Mesenchymal stem cell (in vitro differentiated cells and primary cell): Measurements from ENCODE around the gene SAA1.

Experiments
- DNase-seq: peaks from one replicate; pipeline ENCODE4 v3.0.0-alpha.2; 2013
- H2AFZ ChIP-seq: one replicate; pipeline ENCODE4 v1.6.1; 2013; ENCODE audit warnings: low read depth, mild to moderate bottlenecking, control low read depth, inconsistent platforms, low read length, moderate library complexity
- H2AK5ac ChIP-seq: 2 replicates; pipeline ENCODE4 v1.6.1; 2013; ENCODE audit warnings: low read length, moderate library complexity, mild to moderate bottlenecking, inconsistent platforms; ENCODE audit not compliant: severe bottlenecking
- H2BK120ac ChIP-seq: one replicate; pipeline ENCODE4 v1.6.1; 2013; ENCODE audit warnings: low read depth, mild to moderate bottlenecking, inconsistent platforms, low read length, moderate library complexity
- H2BK12ac ChIP-seq, 2 experiments: one replicate each; pipeline ENCODE4 v1.6.1; 2013; ENCODE audit warnings: inconsistent platforms in 2 of 2, low read length in 2 of 2, mild to moderate bottlenecking in 2 of 2, moderate library complexity in 2 of 2, control low read depth in 1 of 2
- H2BK15ac ChIP-seq: one replicate; pipeline ENCODE4 v1.6.1; 2013; ENCODE audit warnings: mild to moderate bottlenecking, low read depth, inconsistent platforms; ENCODE audit not compliant: poor library complexity, severe bottlenecking
- H2BK5ac ChIP-seq: 2 replicates; pipeline ENCODE4 v1.6.1; 2013; ENCODE audit warnings: low read depth, mild to moderate bottlenecking, low read length, control low read depth, inconsistent platforms; ENCODE audit not compliant: poor library complexity, severe bottlenecking
- H3K14ac ChIP-seq, 2 experiments: one replicate each; pipeline ENCODE4 v1.6.1; 2013; ENCODE audit warnings: inconsistent platforms in 2 of 2, low read length in 2 of 2, control low read depth in 1 of 2, mild to moderate bottlenecking in 1 of 2, moderate library complexity in 1 of 2
- H3K18ac ChIP-seq, 2 experiments: one replicate each; pipeline ENCODE4 v1.6.1; 2013; ENCODE audit warnings: inconsistent platforms in 2 of 2, low read length in 2 of 2, control low read depth in 1 of 2, low read depth in 1 of 2, mild to moderate bottlenecking in 1 of 2
- H3K23ac ChIP-seq, 2 experiments: one replicate each; pipeline ENCODE4 v1.6.1; 2013; ENCODE audit warnings: inconsistent platforms in 2 of 2, low read length in 2 of 2, mild to moderate bottlenecking in 2 of 2, moderate library complexity in 2 of 2, control low read depth in 1 of 2
- H3K27ac ChIP-seq: 2 replicates; pipeline ENCODE4 v1.5.1; 2013; ENCODE audit warnings: mild to moderate bottlenecking, moderate library complexity, low read length, control low read depth, inconsistent platforms; ENCODE audit not compliant: poor library complexity, severe bottlenecking
- H3K27me3 ChIP-seq, 2 experiments: 2 replicates each; pipeline versions ENCODE4 v1.6.1 to v1.7.0; 2013; ENCODE audit warnings: low read length in 2 of 2, mild to moderate bottlenecking in 2 of 2, moderate library complexity in 2 of 2, control low read depth in 1 of 2, inconsistent platforms in 1 of 2; ENCODE audit not compliant: control insufficient read depth in 1 of 2, insufficient read depth in 1 of 2
- H3K36me3 ChIP-seq, 2 experiments: 2 replicates each; pipeline versions ENCODE4 v1.6.1 to v1.7.0; 2013; ENCODE audit warnings: low read length in 2 of 2, control low read depth in 1 of 2, inconsistent platforms in 1 of 2, low read depth in 1 of 2, mild to moderate bottlenecking in 1 of 2; ENCODE audit not compliant: insufficient read depth in 2 of 2, control insufficient read depth in 1 of 2
- H3K4ac ChIP-seq, 2 experiments: one replicate each; pipeline ENCODE4 v1.6.1; 2013; ENCODE audit warnings: inconsistent platforms in 2 of 2, low read length in 2 of 2, mild to moderate bottlenecking in 2 of 2, moderate library complexity in 2 of 2, control low read depth in 1 of 2, low read depth in 1 of 2
- H3K4me1 ChIP-seq: 2 replicates; pipeline ENCODE4 v1.6.1; 2013; ENCODE audit warnings: low read depth, low read length, control low read depth; ENCODE audit not compliant: control insufficient read depth, insufficient read depth
- H3K4me2 ChIP-seq: 2 replicates; pipeline ENCODE4 v1.6.1; 2013; ENCODE audit warnings: low read length, mild to moderate bottlenecking, inconsistent platforms; ENCODE audit not compliant: poor library complexity, severe bottlenecking
- H3K4me3 ChIP-seq, 2 experiments: 2 replicates each; pipeline versions ENCODE4 v1.5.1 to v1.7.0; 2013; ENCODE audit warnings: low read length in 2 of 2, mild to moderate bottlenecking in 2 of 2, control low read depth in 1 of 2, low read depth in 1 of 2; ENCODE audit not compliant: insufficient read depth in 1 of 2
- H3K79me1 ChIP-seq: replicated peaks from 2 replicates; pipeline ENCODE4 v1.6.1; 2013; ENCODE audit warnings: mild to moderate bottlenecking, control low read depth, low read length, inconsistent platforms; ENCODE audit not compliant: poor library complexity, severe bottlenecking
- H3K9ac ChIP-seq: 2 replicates; pipeline ENCODE4 v1.7.0; 2013; ENCODE audit warnings: mild to moderate bottlenecking, low read length, moderate library complexity
- H3K9me3 ChIP-seq: 2 replicates; pipeline ENCODE4 v1.7.0; 2013; ENCODE audit warnings: mild to moderate bottlenecking, low read length; ENCODE audit not compliant: control insufficient read depth
- H4K8ac ChIP-seq: one replicate; pipeline ENCODE4 v1.6.1; 2013; ENCODE audit warnings: inconsistent platforms, mild to moderate bottlenecking, low read length, moderate library complexity
- H4K91ac ChIP-seq: one replicate; pipeline ENCODE4 v1.6.1; 2013; ENCODE audit warnings: mild to moderate bottlenecking, low read length, inconsistent platforms
- WGBS: methylation state at CpG from one replicate; pipeline ENCODE4 v1.1.7; 2013; ENCODE audit warnings: mixed read lengths; 5-methylcytosine and 5-hydroxymethylcytosine counted together

The SAA1 gene

GRCh38 chr11:18310800-18311340 is 44.8 kb downstream of the SAA1 start:
- no peak overlapping the region for H2BK12ac ChIP-seq
- H3K4me1 ChIP-seq: peaks cover 4% of the 10 kb centered on the region
- no peak overlapping the region for H3K9ac ChIP-seq
- no peak for DNase-seq
- no peaks in the 10 kb centered on the region for H3K9me3 ChIP-seq
- H3K4ac ChIP-seq: no peak overlapping the region
- 96% methylated on average over 6 of the region's 6 CpGs for WGBS
- H3K36me3 ChIP-seq: peaks cover 5 to 52% of the 10 kb centered on the region in 2 experiments
- no peak overlapping the region for H3K23ac ChIP-seq
- no peak overlapping the region for H3K18ac ChIP-seq
- no peak overlapping the region for H3K4me3 ChIP-seq
- H2BK5ac ChIP-seq: no peak overlapping the region
- H3K27ac ChIP-seq: no peak overlapping the region
- H3K14ac ChIP-seq: no peak overlapping the region
- no peak overlapping the region for H2BK120ac ChIP-seq
- H2BK15ac ChIP-seq: no peak overlapping the region
- H3K79me1 ChIP-seq: peaks cover 27% of the 10 kb centered on the region
- H4K91ac ChIP-seq: no peak overlapping the region
- no peak overlapping the region for H2AFZ ChIP-seq
- H4K8ac ChIP-seq: no peak overlapping the region
- no peaks in the 10 kb centered on the region for H3K27me3 ChIP-seq
- H2AK5ac ChIP-seq: no peak overlapping the region
- no peak overlapping the region for H3K4me2 ChIP-seq

- peak overlapping the region; percentile 26 for H3K9ac ChIP-seq
- peaks cover 4% of the 10 kb centered on the region for H3K4me1 ChIP-seq
- no peak overlapping the region for H2BK120ac ChIP-seq
These were observed 45.9 kb downstream of the SAA1 start for GRCh38 chr11:18312012-18312411.

GRCh38 chr11:18312663-18313420 is 46.8 kb downstream of the SAA1 start:
- H3K4me1 ChIP-seq: peaks cover 4% of the 10 kb centered on the region
- no peak overlapping the region for H2BK15ac ChIP-seq
- no peak overlapping the region for H3K4ac ChIP-seq
- no peaks in the 10 kb centered on the region for H3K27me3 ChIP-seq
- peaks cover 30% of the 10 kb centered on the region for H3K79me1 ChIP-seq
- H3K14ac ChIP-seq: no peak overlapping the region
- H2BK5ac ChIP-seq: no peak overlapping the region
- H2AK5ac ChIP-seq: peak overlapping the region; percentile 40
- no peaks in the 10 kb centered on the region for H3K9me3 ChIP-seq
- H3K36me3 ChIP-seq: peaks cover 5 to 33% of the 10 kb centered on the region in 2 experiments
- H3K4me2 ChIP-seq: no peak overlapping the region
- H4K8ac ChIP-seq: no peak overlapping the region
- no peak overlapping the region for H2BK12ac ChIP-seq
- H2BK120ac ChIP-seq: no peak overlapping the region
- H2AFZ ChIP-seq: no peak overlapping the region
- 92% methylated on average over 1 of the region's 2 CpGs for WGBS
- peak overlapping the region; percentile 26 for H3K9ac ChIP-seq
- no peak overlapping the region for H3K23ac ChIP-seq
- peak overlapping the region; percentile 80 for H3K27ac ChIP-seq
- no peak overlapping the region for H3K18ac ChIP-seq
- DNase-seq: peak; percentile 17
- H3K4me3 ChIP-seq: no peak overlapping the region
- no peak overlapping the region for H4K91ac ChIP-seq

More at GRCh38 chr11:18312012-18312411, 45.9 kb downstream of the SAA1 start:
- Histone ChIP-seq H3K18ac (no peak overlapping the region), H3K4ac (no peak overlapping the region), H3K9me3 (no peaks in the 10 kb centered on the region), H4K91ac (no peak overlapping the region), H2BK5ac (no peak overlapping the region), H4K8ac (no peak overlapping the region), H2BK15ac (no peak overlapping the region), H3K27ac (peak overlapping the region; percentile 80), H3K23ac (no peak overlapping the region), H3K36me3 (peaks cover 5 to 41% of the 10 kb centered on the region in 2 experiments), H3K27me3 (no peaks in the 10 kb centered on the region), H3K4me3 (no peak overlapping the region), H2BK12ac (no peak overlapping the region), H3K14ac (no peak overlapping the region), H2AK5ac (peak overlapping the region; percentile 61), H3K4me2 (no peak overlapping the region), H3K79me1 (peaks cover 28% of the 10 kb centered on the region), H2AFZ (no peak overlapping the region)
- no peak for DNase-seq
- WGBS: 92% methylated on average over 3 of the region's 3 CpGs

GRCh38 chr11:18313965-18314763 is 48.1 kb downstream of the SAA1 start:
- Histone ChIP-seq H3K27ac (peak overlapping the region; percentile 80), H3K9me3 (no peaks in the 10 kb centered on the region), H2AK5ac (peak overlapping the region; percentile 100), H3K79me1 (peaks cover 29% of the 10 kb centered on the region), H3K14ac (no peak overlapping the region), H4K8ac (no peak overlapping the region), H3K18ac (no peak overlapping the region), H3K36me3 (peaks cover 5 to 21% of the 10 kb centered on the region in 2 experiments), H3K9ac (no peak overlapping the region), H3K4me1 (peaks cover 4% of the 10 kb centered on the region), H2BK120ac (no peak overlapping the region), H2AFZ (no peak overlapping the region), H3K23ac (no peak overlapping the region), H3K27me3 (no peaks in the 10 kb centered on the region), H3K4me3 (no peak overlapping the region), H3K4me2 (no peak overlapping the region), H3K4ac (no peak overlapping the region), H2BK12ac (no peak overlapping the region), H2BK5ac (peak overlapping the region; percentile 82), H4K91ac (no peak overlapping the region), H2BK15ac (no peak overlapping the region)
- DNase-seq: peak; percentile 54
- 95% methylated on average over 10 of the region's 10 CpGs for WGBS
